Fibroblast of lung (primary cell): Measurements from ENCODE around the gene RGS3. TPM values are rescaled to one million over a fixed set of nuclear protein-coding genes. Genes with fewer than 3 reads are reported as not detected.
A peak's percentile ranks its signal among the peaks of the same experiment; 100 is the strongest.

Source experiments
- DNase-seq, 2 donors: peaks; one replicate each; pipeline versions ENCODE4 v3.0.0 to v3.0.0-alpha.2; 2010; ENCODE audit warnings: low read depth in 2 of 2
- H2AFZ ChIP-seq: 2 replicates; pipeline ENCODE4 v1.5.1; 2012; ENCODE audit warnings: low read length, control low read depth, inconsistent platforms
- H3K27ac ChIP-seq: 2 replicates; pipeline ENCODE4 v1.5.1; 2011; ENCODE audit warnings: low read length, control low read depth; ENCODE audit not compliant: insufficient read depth
- H3K27me3 ChIP-seq: 2 replicates; pipeline ENCODE4 v1.5.1; 2011; ENCODE audit warnings: mild to moderate bottlenecking, low read length; ENCODE audit not compliant: control insufficient read depth, insufficient read depth
- H3K36me3 ChIP-seq: 2 replicates; pipeline ENCODE4 v1.5.1; 2011; ENCODE audit warnings: low read length; ENCODE audit not compliant: control insufficient read depth, insufficient read depth
- H3K4me1 ChIP-seq: 2 replicates; pipeline ENCODE4 v1.5.1; 2011; ENCODE audit warnings: low read length; ENCODE audit not compliant: control insufficient read depth, insufficient read depth; ENCODE audit errors: extremely low read depth
- H3K4me2 ChIP-seq: 2 replicates; pipeline ENCODE4 v1.5.1; 2011; ENCODE audit warnings: low read length, control low read depth; ENCODE audit not compliant: insufficient read depth; ENCODE audit errors: extremely low read depth
- H3K4me3 ChIP-seq, 4 experiments: fragments of 200-600 bp in 1 of 4; sonication (generic) in 1 of 4; replicated peaks in 1 of 4; 2 replicates each; pipeline ENCODE4 v1.5.1; 2011 to 2016; ENCODE audit warnings: low read length in 4 of 4, low read depth in 3 of 4, mild to moderate bottlenecking in 3 of 4, control low read depth in 2 of 4, inconsistent platforms in 1 of 4, mixed read lengths in 1 of 4; ENCODE audit not compliant: insufficient read depth in 1 of 4; ENCODE audit errors: control extremely low read depth in 1 of 4
- H3K79me2 ChIP-seq: 2 replicates; pipeline ENCODE4 v1.5.1; 2012; ENCODE audit warnings: mild to moderate bottlenecking, low read length, inconsistent platforms; ENCODE audit not compliant: control insufficient read depth, insufficient read depth
- H3K9ac ChIP-seq: 2 replicates; pipeline ENCODE4 v1.5.1; 2011; ENCODE audit warnings: mild to moderate bottlenecking, low read length, control low read depth; ENCODE audit not compliant: insufficient read depth
- H3K9me3 ChIP-seq: 2 replicates; pipeline ENCODE4 v1.5.1; 2012; ENCODE audit warnings: low read depth, low read length; ENCODE audit not compliant: control insufficient read depth, insufficient read depth
- H4K20me1 ChIP-seq: 2 replicates; pipeline ENCODE4 v1.5.1; 2011; ENCODE audit warnings: low read length; ENCODE audit not compliant: control insufficient read depth, insufficient read depth; ENCODE audit errors: extremely low read depth
- EZH2 ChIP-seq: IDR thresholded peaks from 2 replicates; pipeline ENCODE4 v1.5.1; 2012; ENCODE audit warnings: low read length, control low read depth, mild to moderate bottlenecking; ENCODE audit errors: missing control alignments
- polyA plus RNA-seq, 2 donors: library from polyadenylated mRNA; depleted of rRNA in 1 of 2; stranded (reverse) in 1 of 2; unstranded in 1 of 2; fragments of >200 nt; gene quantifications; 2 replicates each; pipeline ENCODE4 v1.2.1, GENCODE V29; 2011 to 2012; ENCODE audit warnings: missing spikeins in 1 of 2
- total RNA-seq: library from RNA; depleted of rRNA; stranded (reverse); fragments of >200 nt; gene quantifications from 2 replicates; pipeline ENCODE4 v1.2.1, GENCODE V29; 2014
- TF ChIP-seq, protein P1 (sequence below), 2 donors: IDR thresholded peaks in 1 of 2; conservative IDR thresholded peaks in 1 of 2; 1 replicate in 1 of 2; 2 replicates in 1 of 2; pipeline ENCODE4 v1.5.1; 2011 to 2012; ENCODE audit warnings: low read length in 2 of 2, control low read depth in 1 of 2, inconsistent platforms in 1 of 2, low read depth in 1 of 2, mild to moderate bottlenecking in 1 of 2

Gene RGS3
- total and polyA plus RNA-seq, 2 donors (not counting 1 experiment from before 2014, with no cell fraction given) = 48.1 to 74.3 TPM

DNA sequence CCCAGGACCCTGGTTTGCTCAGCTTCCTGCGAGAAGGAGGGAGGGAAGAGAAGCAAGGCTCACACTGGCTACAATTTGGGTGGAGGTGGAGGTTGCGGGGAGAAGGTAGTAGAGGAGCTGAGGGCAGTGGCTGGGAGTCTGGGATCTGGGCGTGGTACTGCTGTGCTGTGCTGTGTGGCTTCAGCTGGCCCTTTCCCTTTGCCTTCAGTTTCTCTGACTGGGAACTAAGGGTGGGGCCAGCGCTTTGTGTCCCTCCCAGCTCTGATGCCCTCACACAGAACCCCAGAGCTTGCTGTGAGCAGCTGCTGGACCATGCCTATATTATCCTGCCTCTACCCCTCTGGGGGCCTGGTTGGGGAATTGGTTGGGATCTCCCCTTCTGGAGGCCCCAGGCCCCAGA, 60.9 kb downstream of the RGS3 start:
- Histone ChIP-seq H3K27me3 (no peaks in the 10 kb centered on the region), H3K27ac (no peak overlapping the region), H3K4me2 (no peak overlapping the region), H3K79me2 (no peaks in the 10 kb centered on the region), H2AFZ (peak overlapping the region; percentile 11), H3K4me3 (no peak overlapping the region), H3K9ac (no peak overlapping the region), H3K4me1 (peaks cover 20% of the 10 kb centered on the region), H3K36me3 (no peaks in the 10 kb centered on the region), H3K9me3 (no peaks in the 10 kb centered on the region), H4K20me1 (no peaks in the 10 kb centered on the region)
- TF ChIP-seq EZH2 = no peak
- TF ChIP-seq, protein P1, sequence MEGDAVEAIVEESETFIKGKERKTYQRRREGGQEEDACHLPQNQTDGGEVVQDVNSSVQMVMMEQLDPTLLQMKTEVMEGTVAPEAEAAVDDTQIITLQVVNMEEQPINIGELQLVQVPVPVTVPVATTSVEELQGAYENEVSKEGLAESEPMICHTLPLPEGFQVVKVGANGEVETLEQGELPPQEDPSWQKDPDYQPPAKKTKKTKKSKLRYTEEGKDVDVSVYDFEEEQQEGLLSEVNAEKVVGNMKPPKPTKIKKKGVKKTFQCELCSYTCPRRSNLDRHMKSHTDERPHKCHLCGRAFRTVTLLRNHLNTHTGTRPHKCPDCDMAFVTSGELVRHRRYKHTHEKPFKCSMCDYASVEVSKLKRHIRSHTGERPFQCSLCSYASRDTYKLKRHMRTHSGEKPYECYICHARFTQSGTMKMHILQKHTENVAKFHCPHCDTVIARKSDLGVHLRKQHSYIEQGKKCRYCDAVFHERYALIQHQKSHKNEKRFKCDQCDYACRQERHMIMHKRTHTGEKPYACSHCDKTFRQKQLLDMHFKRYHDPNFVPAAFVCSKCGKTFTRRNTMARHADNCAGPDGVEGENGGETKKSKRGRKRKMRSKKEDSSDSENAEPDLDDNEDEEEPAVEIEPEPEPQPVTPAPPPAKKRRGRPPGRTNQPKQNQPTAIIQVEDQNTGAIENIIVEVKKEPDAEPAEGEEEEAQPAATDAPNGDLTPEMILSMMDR (conservative IDR thresholded peaks at IDR 0.05 in 1 of 2, IDR thresholded peaks at IDR 0.05 in 1 of 2; ENCODE audit: low read depth in 1 of 2, low read length in 2 of 2) = no peak
- DNase-seq = no peak

DNA sequence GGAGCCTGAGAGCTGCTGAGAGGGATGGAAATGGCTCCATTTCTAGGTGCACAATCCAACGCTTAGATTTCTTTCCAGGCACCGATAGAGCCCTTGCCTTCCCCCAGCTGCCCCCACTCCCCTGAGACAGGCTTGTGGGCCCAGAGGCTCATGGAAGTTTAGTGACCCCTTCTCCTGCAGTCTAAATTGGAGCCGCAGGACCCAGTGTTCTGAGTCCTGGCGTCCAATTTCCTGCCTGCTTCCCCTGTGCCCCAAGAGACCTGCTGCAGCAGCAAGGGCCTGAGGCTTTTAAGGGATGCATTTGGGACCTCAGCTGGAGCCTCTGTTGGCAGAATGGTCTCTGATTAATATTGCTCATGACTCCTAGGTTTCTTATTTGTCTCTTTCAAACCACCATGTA, 61.7 kb downstream of the RGS3 start:
- TF ChIP-seq, protein P1 (conservative IDR thresholded peaks at IDR 0.05 in 1 of 2, IDR thresholded peaks at IDR 0.05 in 1 of 2; ENCODE audit: low read depth in 1 of 2, low read length in 2 of 2) = no peak
- TF ChIP-seq EZH2 = no peak
- H3K79me2 ChIP-seq = no peaks in the 10 kb centered on the region
- H3K9ac ChIP-seq = no peak overlapping the region
- H3K4me1 ChIP-seq = peaks cover 15% of the 10 kb centered on the region
- no peak for DNase-seq
- no peak overlapping the region for H2AFZ ChIP-seq
- no peaks in the 10 kb centered on the region for H4K20me1 ChIP-seq
- no peaks in the 10 kb centered on the region for H3K36me3 ChIP-seq
- no peaks in the 10 kb centered on the region for H3K27me3 ChIP-seq
- no peak overlapping the region for H3K4me2 ChIP-seq
- no peaks in the 10 kb centered on the region for H3K9me3 ChIP-seq
- no peak overlapping the region for H3K4me3 ChIP-seq
- no peak overlapping the region for H3K27ac ChIP-seq

DNA sequence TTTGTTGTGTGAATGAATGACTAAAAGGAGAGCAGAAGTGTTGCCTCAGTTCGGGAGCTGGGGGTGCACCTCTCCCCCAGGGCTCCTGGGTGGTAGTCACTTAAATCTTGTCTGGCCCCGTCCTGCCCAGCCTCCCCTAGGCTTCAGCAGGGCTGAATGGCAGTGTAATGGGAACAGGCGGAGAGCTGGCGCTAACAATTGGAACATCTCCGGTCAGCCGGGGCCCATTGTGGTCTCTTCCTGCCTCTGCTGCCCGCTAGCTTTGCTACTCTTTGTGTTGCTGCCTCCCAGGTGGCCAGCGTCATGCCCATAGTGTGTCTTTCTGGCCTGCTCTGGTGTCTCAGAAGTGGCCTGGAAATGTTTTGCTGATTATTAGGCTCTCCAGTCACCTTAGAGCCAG, 62.3 kb downstream of the RGS3 start:
- no peaks in the 10 kb centered on the region for H3K9me3 ChIP-seq
- no peaks in the 10 kb centered on the region for H3K79me2 ChIP-seq
- no peak for TF ChIP-seq EZH2
- TF ChIP-seq, protein P1 (conservative IDR thresholded peaks at IDR 0.05 in 1 of 2, IDR thresholded peaks at IDR 0.05 in 1 of 2; ENCODE audit: low read depth in 1 of 2, low read length in 2 of 2) = no peak
- H3K36me3 ChIP-seq = no peaks in the 10 kb centered on the region
- H4K20me1 ChIP-seq = no peaks in the 10 kb centered on the region
- H3K4me3 ChIP-seq = no peak overlapping the region
- no peak overlapping the region for H2AFZ ChIP-seq
- no peak overlapping the region for H3K27ac ChIP-seq
- peaks cover 15% of the 10 kb centered on the region for H3K4me1 ChIP-seq
- no peak for DNase-seq
- H3K4me2 ChIP-seq = no peak overlapping the region
- no peaks in the 10 kb centered on the region for H3K27me3 ChIP-seq
- no peak overlapping the region for H3K9ac ChIP-seq
